Bronchial epithelial cell (primary cell): ENCODE results near the gene PCBD1. TPM values are rescaled to one million over a fixed set of nuclear protein-coding genes. Genes with fewer than 3 reads are reported as not detected.

ENCODE experiments used
- DNase-seq: peaks from one replicate; pipeline ENCODE4 v3.0.0-alpha.2; 2010; ENCODE audit warnings: low read depth
- FAIRE-seq: peaks from 2 replicates; lab custom pipeline; 2011; peaks lifted over from hg19 to GRCh38; lab: Jason Lieb, UNC
- H3K27me3 ChIP-seq: 2 replicates; pipeline ENCODE4 v1.5.1; 2011; ENCODE audit warnings: low read length; ENCODE audit not compliant: control insufficient read depth, insufficient read depth
- H3K36me3 ChIP-seq: 2 replicates; pipeline ENCODE4 v1.5.1; 2011; ENCODE audit warnings: low read length; ENCODE audit not compliant: control insufficient read depth, insufficient read depth
- H3K4me3 ChIP-seq: 2 replicates; pipeline ENCODE4 v1.5.1; 2011; ENCODE audit warnings: mild to moderate bottlenecking, low read depth, low read length, control low read depth
- total RNA-seq: library from RNA; depleted of rRNA; stranded (reverse); fragments of >200 nt; gene quantifications from 2 replicates; pipeline ENCODE4 v1.2.1, GENCODE V29; 2014
- TF ChIP-seq, protein P1 (sequence below): IDR thresholded peaks from 2 replicates; pipeline ENCODE4 v1.5.1; 2011; ENCODE audit warnings: mild to moderate bottlenecking, moderate library complexity, low read length, control low read depth, inconsistent platforms; ENCODE audit not compliant: insufficient read depth, severe bottlenecking

Gene PCBD1
- total RNA-seq, 1 donor from 2014 or later = 16.1 TPM

DNA sequence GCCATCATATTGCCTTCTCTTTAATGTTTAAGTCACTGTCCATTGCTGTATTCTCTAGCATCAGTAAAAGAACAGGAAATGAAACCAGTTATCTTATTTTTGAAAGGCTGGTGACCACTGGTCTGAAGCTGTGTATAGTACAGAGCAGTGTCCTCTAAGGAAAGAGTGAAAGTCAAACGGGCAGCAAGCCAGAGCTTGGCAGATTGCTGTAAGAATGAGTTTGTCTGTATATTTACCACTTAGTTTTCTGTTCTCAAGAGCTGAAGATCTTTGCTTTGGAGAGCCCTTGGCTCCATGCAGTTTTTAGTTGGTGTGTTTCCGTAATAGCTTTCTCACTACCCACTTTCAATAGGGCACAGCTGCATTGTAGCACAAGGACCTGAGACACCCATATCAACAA lies 31.9 kb downstream of the PCBD1 start:
- FAIRE-seq = no peak
- Histone ChIP-seq H3K36me3 (peaks cover 19% of the 10 kb centered on the region), H3K4me3 (no peak overlapping the region), H3K27me3 (no peaks in the 10 kb centered on the region)
- no peak for DNase-seq
- TF ChIP-seq, protein P1, sequence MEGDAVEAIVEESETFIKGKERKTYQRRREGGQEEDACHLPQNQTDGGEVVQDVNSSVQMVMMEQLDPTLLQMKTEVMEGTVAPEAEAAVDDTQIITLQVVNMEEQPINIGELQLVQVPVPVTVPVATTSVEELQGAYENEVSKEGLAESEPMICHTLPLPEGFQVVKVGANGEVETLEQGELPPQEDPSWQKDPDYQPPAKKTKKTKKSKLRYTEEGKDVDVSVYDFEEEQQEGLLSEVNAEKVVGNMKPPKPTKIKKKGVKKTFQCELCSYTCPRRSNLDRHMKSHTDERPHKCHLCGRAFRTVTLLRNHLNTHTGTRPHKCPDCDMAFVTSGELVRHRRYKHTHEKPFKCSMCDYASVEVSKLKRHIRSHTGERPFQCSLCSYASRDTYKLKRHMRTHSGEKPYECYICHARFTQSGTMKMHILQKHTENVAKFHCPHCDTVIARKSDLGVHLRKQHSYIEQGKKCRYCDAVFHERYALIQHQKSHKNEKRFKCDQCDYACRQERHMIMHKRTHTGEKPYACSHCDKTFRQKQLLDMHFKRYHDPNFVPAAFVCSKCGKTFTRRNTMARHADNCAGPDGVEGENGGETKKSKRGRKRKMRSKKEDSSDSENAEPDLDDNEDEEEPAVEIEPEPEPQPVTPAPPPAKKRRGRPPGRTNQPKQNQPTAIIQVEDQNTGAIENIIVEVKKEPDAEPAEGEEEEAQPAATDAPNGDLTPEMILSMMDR = no peak

DNA sequence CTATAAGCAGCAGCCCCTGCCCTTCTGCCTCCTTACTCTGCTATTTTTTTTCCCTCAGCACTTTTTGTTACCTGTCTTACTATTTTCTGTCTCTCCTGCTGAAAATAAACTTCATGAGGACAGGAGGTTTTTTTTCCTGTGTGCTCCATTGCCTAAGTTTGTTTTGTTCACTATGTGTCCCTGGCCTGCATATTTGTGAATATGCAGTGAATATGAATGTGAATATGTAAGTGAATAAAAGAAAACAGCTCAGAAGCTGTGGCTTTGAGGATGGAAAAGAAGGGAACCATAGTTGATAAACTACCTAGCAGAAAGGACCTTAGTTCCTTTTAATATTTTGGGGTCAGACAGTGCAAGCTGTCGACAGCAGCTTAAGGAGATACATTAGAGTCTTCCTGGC lies 34.9 kb downstream of the PCBD1 start:
- no peak for FAIRE-seq
- DNase-seq = no peak
- no peak overlapping the region for H3K4me3 ChIP-seq
- H3K27me3 ChIP-seq = no peaks in the 10 kb centered on the region
- H3K36me3 ChIP-seq = peaks cover 12% of the 10 kb centered on the region
- TF ChIP-seq, protein P1 = no peak

DNA sequence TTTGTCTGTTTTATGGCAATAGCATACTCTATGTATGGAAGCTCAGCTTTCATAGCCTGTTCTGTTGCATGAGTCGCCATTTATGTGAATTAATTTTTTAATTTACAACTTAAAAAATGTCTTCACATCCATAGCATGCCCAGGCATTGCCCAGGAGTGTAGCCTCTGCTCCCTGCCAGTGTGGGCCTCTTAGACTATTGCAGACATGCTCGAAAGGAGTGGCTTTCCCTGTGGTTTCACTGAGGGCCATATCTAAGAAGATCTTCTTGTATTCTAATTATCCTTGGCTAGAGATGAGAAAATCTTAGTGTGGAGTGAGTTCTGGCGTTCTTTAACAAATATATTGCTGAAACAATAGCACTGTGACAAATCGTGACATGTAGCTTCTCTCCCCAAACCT lies 35.3 kb downstream of the PCBD1 start:
- Histone ChIP-seq H3K27me3 (no peaks in the 10 kb centered on the region), H3K4me3 (no peak overlapping the region), H3K36me3 (peaks cover 12% of the 10 kb centered on the region)
- FAIRE-seq (no peak), DNase-seq (peak; percentile 27)
- TF ChIP-seq, protein P1 = no peak

DNA sequence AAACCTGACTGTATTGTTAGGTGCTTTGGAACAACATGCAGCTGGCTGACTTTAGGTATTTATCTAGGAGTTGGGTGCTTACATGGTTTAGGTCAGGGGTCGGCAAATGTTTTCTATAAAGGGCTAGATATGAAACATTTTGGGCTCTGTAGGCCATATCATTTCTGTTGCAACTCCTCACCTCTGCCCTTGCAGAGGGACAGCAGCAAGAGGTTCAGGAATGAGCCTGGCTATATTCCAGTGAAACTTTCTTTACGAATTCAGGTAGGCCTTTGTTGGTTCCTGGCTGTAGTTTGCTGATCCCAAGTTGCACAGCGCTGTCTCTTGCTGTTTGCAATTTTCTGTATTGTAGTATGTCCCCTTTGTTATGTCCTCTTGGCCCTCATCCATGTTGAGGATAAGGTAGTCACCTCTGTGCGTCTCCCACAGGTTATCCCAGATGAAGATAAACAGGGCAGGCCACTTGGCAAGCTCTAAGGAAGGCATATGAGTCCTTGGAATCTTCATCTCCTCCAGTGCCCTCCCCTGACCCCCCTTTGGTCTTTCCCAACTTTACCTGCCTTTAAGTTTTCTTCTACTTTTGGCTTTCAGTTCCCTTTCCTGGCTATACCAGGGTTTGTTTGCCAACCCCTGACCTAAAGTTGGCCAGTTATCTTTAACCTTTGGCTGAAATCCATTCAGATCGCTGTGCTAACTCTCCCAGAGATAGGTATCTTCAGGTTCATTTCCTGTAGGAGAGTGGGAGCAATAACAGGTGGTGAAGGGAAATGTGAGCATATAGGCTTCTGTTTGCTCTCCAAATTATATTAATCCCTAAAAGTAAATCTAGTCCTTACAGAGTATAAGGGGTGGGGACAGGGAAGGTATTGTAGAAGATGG lies 36.5 kb downstream of the PCBD1 start:
- TF ChIP-seq, protein P1 = no peak
- FAIRE-seq = no peak
- H3K27me3 ChIP-seq = no peaks in the 10 kb centered on the region
- H3K36me3 ChIP-seq = peaks cover 8% of the 10 kb centered on the region
- DNase-seq = no peak
- no peak overlapping the region for H3K4me3 ChIP-seq

DNA sequence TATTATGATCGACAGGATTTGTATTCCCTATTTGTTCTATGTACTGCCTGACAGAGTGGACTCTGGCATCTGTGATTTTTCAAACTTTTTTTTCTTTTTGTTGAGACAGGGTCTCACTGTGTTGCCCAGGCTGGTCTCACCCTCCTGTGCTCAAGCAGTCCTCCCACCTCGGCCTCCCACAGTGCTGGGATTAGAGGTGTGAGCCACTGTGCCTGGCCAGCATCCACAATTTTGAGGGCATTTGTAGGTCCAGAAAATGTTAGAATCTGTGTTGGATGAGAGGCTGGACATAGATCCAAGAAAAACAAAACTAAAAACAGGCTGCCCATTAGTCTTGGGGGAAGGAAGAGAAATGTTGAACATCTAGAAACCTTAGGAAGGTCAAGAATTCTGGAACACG lies 38.3 kb downstream of the PCBD1 start:
- TF ChIP-seq, protein P1 = no peak
- FAIRE-seq (no peak), DNase-seq (no peak)
- Histone ChIP-seq H3K27me3 (no peaks in the 10 kb centered on the region), H3K36me3 (peaks cover 13% of the 10 kb centered on the region), H3K4me3 (no peak overlapping the region)
